Thoracic aorta (tissue), 2 donors: ENCODE results near the gene CRYGB. TPM values are rescaled to one million over a fixed set of nuclear protein-coding genes. Genes with fewer than 3 reads are reported as not detected.

Experiments used
- ATAC-seq: fragments of 150-250 bp; one replicate; pipeline ENCODE4 v1.8.0; 2017; ENCODE audit warnings: low read depth; ENCODE audit not compliant: insufficient number of reproducible peaks, low FRiP score
- DNase-seq: peaks from one replicate; pipeline ENCODE4 v3.0.0-alpha.2; 2020; ENCODE audit warnings: low spot score
- H3K27ac ChIP-seq, 2 donors: fragments of 200-600 bp; sonication (generic); 1 replicate in 1 of 2; 2 replicates in 1 of 2; pipeline ENCODE4 v1.5.1; 2016; ENCODE audit warnings: mild to moderate bottlenecking in 2 of 2, moderate library complexity in 2 of 2
- H3K27me3 ChIP-seq: fragments of 200-600 bp; sonication (generic); replicated peaks from 2 replicates; pipeline ENCODE4 v1.6.0; 2016; ENCODE audit warnings: mild to moderate bottlenecking; ENCODE audit not compliant: insufficient read depth
- H3K36me3 ChIP-seq: fragments of 200-600 bp; sonication (generic); one replicate; pipeline ENCODE4 v1.5.1; 2016
- H3K4me1 ChIP-seq, 2 donors: fragments of 200-600 bp; sonication (generic); 1 replicate in 1 of 2; 2 replicates in 1 of 2; pipeline versions ENCODE4 v1.5.1 to v1.6.0; 2016; ENCODE audit warnings: low read depth in 2 of 2, mild to moderate bottlenecking in 1 of 2; ENCODE audit not compliant: control insufficient read depth in 1 of 2
- H3K4me3 ChIP-seq: fragments of 200-600 bp; sonication (generic); 2 replicates; pipeline ENCODE4 v1.5.1; 2016; ENCODE audit warnings: mild to moderate bottlenecking
- H3K9me3 ChIP-seq: fragments of 200-600 bp; sonication (generic); 2 replicates; pipeline ENCODE4 v1.5.1; 2016
- CTCF ChIP-seq: fragments of 200-600 bp; sonication (generic); IDR thresholded peaks from one replicate; pipeline ENCODE4 v1.5.1; 2019; ENCODE audit warnings: antibody characterized with exemption
- total RNA-seq, 2 donors: library from RNA; depleted of rRNA; stranded (reverse); fragments of >200 nt; gene quantifications; one replicate each; pipeline versions ENCODE4 v1.1.0 to v1.2.3, GENCODE V29; 2016

CRYGB gene
- total RNA-seq, 2 donors from 2014 or later, result not detected

GRCh38 chr2:208150094-208150493 lies 4.1 kb upstream of the CRYGB start:
- Histone ChIP-seq H3K27ac (no peak overlapping the region), H3K9me3 (no peaks in the 10 kb centered on the region), H3K36me3 (no peaks in the 10 kb centered on the region), H3K27me3 (no peaks in the 10 kb centered on the region), H3K4me1 (no peaks in the 10 kb centered on the region), H3K4me3 (no peak overlapping the region)
- DNase-seq (no peak), ATAC-seq (no peak)
- no peak for TF ChIP-seq CTCF

GRCh38 chr2:208148803-208149202 lies 2.8 kb upstream of the CRYGB start:
- TF ChIP-seq CTCF, result no peak
- Histone ChIP-seq H3K4me1 (no peaks in the 10 kb centered on the region), H3K4me3 (no peak overlapping the region), H3K36me3 (no peaks in the 10 kb centered on the region), H3K9me3 (no peaks in the 10 kb centered on the region), H3K27me3 (no peaks in the 10 kb centered on the region), H3K27ac (no peak overlapping the region)
- DNase-seq (no peak), ATAC-seq (no peak)

GRCh38 chr2:208147759-208148158 lies 1.8 kb upstream of the CRYGB start:
- H3K9me3 ChIP-seq, result no peaks in the 10 kb centered on the region
- TF ChIP-seq CTCF, result no peak
- H3K4me1 ChIP-seq, result no peaks in the 10 kb centered on the region
- H3K4me3 ChIP-seq, result no peak overlapping the region
- DNase-seq, result no peak
- no peak for ATAC-seq
- H3K36me3 ChIP-seq, result no peaks in the 10 kb centered on the region
- H3K27ac ChIP-seq, result no peak overlapping the region
- no peaks in the 10 kb centered on the region for H3K27me3 ChIP-seq

- H3K4me1 ChIP-seq, result no peaks in the 10 kb centered on the region
These were observed 1.1 kb upstream of the CRYGB start for GRCh38 chr2:208147008-208147407.

More at GRCh38 chr2:208147008-208147407, 1.1 kb upstream of the CRYGB start:
- H3K4me3 ChIP-seq, result no peak overlapping the region
- H3K27ac ChIP-seq, result no peak overlapping the region
- H3K36me3 ChIP-seq, result no peaks in the 10 kb centered on the region
- no peak for TF ChIP-seq CTCF
- no peaks in the 10 kb centered on the region for H3K27me3 ChIP-seq
- no peaks in the 10 kb centered on the region for H3K9me3 ChIP-seq
- DNase-seq, result no peak
- ATAC-seq, result no peak
